Stimulated activated CD8-positive, alpha-beta memory T cell treated with anti-CD3 and anti-CD28 coated beads, Interleukin-12 subunit alpha, Interleukin-12 subunit beta, amount 100 ng/mL, for 24 hours (primary cell): ENCODE measurements around the gene ZEB1.
"Not testable (repeated sequence)": the region's sequence is repeated elsewhere in the genome, so short reads cannot be mapped to it uniquely, and the experiment has no call there.

Experiments
- DNase-seq: peaks from one replicate; pipeline ENCODE4 v3.0.0-alpha.2; 2020; ENCODE audit errors: extremely low read depth

The ZEB1 gene

DNA sequence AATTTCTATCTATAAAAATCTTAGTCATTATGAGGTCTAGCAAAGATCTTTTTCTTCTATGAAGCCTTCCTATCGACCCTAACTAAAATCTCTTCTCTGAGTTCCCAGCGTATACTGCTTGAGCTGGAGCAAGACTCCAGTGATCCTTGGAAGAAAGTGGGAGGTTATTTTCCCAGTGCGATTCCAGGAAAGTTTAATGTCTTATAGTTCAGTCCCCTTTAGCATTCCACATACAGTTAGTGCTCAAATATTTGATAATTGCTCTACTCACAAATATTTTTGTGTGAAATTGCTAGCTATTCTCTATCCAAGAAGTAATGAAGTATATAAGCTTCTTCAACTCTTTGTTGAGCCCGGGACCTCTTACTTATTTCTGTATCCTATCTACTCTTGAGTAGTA is 47.7 kb downstream of the ZEB1 start:
- no peak for DNase-seq

DNA sequence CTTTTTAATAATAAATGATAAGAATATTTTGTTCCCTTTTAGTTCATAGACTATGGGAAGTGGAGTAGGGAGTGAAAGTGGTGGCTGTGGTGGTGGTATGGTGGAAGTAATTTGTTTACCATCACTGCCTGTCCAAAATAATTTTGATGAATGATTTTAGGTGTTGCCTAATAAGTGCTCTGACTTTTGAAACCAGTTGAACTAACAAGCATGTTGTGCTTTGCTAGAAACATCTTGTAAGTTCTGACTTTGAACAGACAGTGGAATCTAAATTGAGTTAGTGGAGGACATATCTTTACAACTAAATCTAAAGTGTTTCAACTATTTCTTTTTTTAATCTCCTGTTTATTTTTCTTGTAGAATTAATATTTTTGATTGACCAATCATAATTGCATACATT is 49.7 kb downstream of the ZEB1 start:
- DNase-seq: no peak

DNA sequence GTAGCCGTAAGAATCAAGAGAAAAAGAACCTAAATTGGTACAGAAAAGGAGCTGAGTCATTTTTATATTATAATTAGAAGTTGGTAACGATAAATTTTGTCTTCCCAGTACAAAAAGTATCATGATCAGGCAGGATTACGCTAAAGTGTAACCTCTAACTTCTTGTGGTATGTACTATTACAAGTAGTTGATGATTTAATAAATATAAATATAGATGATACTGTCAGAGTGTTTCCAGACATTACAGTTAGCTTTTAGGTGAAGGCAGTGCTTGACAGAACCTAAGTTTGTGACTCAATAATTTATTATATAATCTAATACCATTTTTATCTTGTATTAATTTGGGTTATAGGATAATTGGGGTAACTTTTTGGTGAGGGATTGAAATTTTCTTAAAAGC is 53.4 kb downstream of the ZEB1 start:
- no peak for DNase-seq

DNA sequence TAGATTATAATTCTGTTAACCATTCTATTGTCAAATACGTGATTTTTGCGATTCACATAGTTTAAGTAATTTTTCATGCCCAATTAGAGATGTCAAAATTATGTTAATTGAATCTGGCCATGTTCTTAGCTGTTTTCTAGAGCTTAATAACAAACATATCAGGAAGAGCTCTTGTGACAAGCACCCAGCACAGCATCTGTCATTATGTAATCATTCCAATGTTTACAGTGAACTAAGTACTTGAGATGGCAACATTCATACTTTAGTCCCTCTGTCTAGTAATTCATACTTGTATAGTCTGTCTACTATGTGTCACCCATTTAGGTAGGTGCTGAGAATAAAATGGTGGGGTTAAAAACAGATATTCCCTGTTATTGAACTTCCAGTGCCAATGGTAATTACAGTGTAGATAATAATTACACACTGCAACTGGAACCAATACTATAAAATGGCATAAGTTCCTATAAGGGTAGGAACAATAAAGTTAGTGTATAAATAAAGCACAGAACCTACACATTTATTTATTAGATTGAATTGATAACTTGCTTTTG is 55.2 kb downstream of the ZEB1 start:
- no peak for DNase-seq

DNA sequence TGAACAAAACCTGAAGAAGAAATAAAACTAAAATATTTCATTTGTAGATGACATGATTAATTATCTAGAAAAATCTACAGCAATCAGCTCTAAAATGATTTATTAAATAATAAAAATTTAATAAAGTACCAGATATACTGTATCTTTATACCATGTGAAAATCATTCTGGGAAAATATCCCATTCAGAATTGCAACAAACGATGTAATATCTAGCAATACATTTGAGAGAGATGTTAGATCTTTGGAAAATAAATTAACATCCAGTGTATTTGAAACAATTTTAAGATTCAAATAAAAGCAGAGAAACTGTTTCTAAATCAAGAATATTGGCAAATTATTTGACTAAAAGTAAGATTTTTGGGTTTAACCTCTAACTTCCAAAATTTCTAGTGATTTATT is 62.2 kb downstream of the ZEB1 start:
- DNase-seq: no peak

DNA sequence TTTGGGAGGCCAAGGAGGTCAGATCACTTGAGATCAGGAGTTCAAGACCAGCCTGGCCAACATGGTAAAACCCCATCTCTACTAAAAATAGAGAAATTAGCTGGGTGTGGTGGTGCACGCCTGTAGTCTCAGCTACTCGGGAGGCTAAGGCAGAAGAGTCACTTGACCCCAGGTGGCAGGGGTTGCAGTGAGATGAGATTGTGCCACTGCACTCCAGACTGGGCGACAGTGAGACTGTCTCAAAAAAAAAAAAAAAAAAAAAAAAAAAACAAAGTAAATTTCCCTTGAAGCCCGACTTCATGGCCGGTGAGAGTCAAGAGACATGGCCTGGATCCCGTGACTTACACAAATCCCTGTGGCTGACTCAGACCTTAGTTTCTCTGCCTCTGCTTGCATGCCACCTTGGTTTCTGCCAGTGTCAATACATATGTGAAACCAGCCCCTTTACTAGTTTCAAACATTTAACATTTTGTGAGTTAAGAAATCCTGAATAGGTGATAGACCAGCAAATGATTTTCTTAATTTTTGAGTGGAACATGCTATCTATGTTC is 62.8 kb downstream of the ZEB1 start:
- no peak for DNase-seq

DNA sequence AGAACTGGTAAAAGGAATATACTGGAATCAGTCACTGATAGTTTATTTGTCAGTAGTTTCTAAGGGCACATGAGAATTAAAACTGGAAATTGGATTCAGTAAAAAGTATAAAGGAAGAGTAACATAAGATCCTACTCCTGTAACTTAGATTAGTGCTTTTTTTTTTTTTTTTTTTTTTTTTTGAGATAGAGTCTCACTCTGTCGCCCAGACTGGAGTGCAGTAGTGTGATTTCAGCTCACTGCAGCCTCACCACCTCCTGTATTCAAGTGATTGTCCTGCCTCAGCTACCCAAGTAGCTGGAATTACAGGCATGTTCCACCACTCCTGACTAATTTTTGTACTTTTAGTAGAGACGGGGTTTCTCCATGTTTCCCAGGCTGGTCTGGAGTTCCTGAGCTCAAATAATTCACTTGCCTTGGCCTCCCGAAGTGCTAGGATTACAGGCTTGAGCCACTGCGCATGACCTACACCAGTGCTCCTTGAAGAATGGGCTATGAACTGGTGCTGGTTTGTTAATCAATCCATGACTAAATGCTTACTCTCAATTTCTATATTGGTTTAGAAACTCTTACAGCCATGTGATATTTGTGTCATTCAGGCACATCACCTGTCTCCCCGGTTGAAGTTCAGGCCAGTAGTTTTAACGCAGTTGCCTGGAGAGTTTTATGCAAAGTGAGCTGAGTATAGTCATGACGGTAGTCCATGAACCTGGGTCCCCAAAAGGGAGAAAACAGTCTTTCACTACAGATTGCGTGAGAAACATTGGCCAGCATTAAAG is 65.0 kb downstream of the ZEB1 start:
- no peak for DNase-seq

DNA sequence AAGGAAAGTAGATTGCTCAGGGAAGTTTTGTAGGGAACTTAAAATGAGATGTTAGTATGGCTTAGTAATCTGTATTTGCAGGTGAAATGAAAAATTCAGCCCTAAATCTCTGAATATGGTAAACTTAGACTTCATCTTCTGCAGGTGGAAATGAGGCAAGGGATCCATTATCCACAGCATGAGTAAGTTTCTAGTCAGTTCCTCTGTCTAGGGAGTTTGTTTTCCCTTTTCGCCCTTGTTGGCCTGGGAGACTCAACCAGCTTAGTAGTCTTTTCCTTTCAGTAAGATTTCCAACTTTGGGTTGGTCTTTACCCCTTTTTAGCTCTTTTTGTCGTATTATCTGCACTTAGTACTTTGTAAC is 65.6 kb downstream of the ZEB1 start:
- no peak for DNase-seq

DNA sequence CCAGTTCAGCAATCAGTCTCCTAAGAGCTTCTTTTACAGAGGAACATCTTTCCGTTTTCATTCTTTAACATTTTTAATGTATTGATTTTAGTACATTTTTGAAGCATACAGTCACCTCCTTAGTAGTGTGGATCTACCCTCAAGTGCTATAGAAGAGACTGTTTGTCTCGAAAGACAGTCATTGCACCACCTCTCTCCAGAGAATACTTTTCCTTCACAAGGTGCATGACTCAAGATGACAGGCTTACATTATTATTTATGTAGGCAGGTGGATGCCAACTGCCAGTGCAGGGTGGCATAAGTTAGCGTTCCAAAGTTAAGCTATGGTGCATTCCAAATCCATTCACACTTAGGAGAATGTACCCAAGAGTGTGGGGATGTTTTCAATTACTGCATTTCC is 71.8 kb downstream of the ZEB1 start:
- no peak for DNase-seq

DNA sequence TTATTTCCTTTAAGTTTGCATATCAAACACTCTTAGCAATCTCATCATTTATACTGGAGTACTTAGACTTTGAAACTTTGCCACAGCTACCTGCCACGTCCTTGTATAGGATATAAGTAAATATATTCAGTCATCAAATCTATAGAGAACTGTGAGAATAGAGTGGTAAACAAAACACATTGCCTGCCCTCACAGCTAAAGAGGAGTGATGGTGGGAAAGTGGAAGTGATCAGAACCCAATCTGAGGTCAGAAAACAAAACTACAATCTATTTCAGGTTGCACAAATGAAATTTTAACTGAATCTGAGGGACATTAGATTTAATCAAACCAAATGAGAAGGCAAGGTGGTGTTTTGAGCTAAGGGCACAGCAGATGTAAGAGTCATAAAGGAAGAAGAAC is 74.8 kb downstream of the ZEB1 start:
- no peak for DNase-seq

DNA sequence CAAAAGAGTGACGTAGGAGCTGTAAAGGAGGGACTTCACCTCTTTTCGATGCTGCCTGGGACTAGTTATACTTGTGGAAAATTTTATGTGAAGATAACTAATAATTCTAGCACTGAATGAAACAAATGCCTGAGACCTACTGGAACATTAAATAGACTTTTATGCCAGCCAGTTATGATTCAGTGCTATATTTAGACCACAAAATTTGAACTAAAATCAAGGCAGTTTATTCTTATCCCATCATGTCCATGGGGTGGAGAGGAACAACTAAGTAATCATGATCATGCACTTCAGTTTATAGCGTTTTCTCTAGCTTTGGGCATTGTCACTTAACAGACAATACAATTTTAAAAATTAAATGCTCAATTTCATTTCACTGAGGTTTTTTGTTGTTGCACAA is 76.7 kb downstream of the ZEB1 start:
- no peak for DNase-seq

DNA sequence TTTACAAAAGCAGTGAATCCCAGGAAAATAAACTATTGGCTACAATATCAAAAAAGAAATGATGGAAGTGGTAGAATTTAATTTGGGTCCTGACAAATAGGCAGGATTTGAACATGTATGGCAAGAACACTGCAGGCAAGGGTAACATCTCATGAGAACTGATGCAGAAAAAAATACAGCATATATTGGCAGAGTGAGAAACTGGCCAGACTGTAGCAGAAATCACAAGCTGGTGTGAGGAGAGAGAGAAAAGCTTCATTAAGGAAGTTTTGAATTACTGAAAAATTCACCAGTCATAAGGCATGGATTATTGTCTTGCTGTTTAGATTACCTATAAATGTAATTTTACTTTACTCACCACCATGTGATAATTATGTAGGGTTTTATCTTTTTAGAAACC is 77.4 kb downstream of the ZEB1 start:
- DNase-seq: no peak

DNA sequence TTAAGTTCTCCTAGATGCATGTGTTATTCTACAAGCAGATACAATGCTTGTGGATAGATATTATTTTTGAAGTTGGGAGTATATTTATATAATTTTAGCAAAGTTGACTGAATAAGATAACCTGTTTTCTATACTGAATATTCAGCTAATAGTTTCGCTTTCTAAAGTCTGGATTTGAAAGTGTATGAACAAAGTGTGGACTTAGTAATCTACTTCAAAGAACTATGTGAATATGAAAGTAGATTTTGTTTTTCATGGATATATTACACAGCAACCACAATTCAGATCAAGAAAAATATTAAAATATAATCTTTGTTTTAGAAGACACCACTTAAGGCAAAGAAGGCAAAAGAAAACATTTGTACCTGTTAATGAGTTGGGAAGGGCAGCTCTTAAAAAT is 78.8 kb downstream of the ZEB1 start:
- no peak for DNase-seq

DNA sequence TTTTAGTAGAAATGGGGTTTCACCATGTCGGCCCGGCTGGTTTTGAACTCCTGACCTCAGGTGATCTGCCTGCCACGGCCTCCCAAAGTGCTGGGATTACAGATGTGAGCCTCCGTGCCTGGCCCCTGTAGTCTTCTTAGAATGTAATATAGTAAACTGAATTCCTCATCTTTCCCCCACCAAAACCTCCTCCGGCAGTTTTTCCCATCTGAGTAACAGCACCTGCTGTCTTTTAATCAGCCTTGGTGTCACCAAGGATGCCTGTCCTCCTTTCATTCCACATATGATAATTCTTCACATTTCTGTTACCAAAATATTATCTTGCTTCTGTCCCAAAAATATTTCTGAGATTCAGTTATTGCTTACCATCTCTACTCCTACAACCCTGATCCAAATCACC is 80.2 kb downstream of the ZEB1 start:
- no peak for DNase-seq

DNA sequence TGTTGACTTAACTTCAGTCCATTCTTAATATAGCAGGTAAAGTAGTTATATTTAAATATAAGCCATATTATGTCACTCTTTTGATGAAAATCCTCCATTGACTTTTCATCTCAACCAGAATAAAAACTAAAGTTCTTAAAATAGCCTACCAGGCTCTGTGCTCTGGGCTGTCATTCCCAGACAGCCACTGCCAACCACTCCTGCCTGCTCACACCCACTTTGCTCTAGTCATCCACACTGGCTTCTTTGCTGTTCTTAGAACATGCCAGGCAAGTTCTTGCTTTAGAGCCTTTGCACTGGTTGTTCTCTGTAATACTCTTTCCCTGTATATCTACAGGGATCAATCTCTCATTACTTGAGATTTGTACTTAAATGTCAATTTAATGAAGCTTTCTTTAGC is 80.6 kb downstream of the ZEB1 start:
- no peak for DNase-seq

DNA sequence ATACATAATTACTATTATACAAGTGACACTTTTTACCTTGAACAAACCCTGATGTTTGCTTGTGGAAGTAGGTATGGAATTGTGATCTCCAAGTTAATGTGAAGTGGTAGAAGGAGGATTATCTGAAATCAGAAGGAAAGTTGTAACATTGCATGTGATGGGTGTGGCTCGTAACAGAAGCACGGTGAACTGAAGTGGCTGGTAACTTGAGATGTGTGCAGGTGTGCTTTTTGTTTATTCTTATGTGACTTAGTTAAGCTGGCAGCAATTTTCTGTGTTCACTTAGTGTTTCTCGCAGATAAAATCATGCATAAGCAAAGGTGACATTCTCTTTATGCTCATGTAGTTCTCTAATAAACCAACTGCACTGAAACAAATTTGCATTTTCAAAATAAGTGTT is 82.3 kb downstream of the ZEB1 start:
- DNase-seq: no peak

DNA sequence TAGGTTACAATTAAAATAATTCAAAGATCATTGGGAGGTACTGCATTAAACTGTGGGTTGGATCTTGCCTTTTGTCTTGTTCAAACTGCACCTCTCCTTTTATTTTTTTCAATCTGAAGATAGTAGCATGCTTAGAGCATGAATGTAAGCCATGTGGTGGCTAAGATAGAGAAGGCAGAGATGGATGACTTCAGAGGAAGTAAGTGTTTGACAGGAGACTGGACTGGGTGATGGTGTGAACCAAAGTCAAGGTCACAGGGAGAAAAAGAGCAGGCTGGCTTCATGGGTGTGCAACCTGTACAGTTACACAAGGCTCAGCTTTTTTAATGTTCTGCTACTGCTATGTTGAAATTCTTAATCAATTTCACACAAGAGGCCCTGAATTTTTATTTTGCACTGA is 85.6 kb downstream of the ZEB1 start:
- no peak for DNase-seq

DNA sequence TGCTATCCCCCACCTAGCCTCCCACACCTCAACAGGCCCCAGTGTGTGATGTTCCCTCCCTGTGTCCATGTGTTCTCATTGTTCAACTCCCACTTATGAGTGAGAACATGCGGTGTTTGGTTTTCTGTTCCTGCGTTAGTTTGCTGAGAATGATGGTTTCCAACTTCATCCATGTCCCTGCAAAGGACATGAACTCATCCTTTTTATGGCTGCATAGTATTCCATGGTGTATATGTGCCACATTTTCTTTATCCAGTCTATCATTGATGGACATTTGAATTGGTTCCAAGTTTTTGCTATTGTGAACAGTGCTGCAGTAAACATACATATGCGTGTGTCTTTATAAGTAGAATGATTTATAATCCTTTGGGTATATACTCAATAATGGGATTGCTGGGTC is 86.8 kb downstream of the ZEB1 start:
- DNase-seq: not testable (repeated sequence)

DNA sequence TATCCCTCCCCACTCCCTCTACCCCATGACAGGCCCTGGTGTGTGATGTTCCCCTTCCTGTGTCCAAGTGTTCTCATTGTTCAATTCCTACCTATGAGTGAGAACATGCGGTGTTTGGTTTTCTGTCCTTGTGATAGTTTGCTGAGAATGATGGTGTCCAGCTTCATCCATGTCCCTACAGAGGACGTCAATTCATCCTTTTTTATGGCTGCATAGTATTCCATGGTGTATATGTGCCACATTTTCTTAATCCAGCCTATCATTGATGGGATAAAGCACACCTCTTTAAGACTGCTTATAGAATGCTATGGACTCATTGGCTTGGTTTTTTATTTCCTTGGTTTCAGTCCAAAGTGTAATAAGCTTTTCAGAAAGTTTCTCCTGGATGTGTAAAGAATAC is 93.4 kb downstream of the ZEB1 start:
- DNase-seq: not testable (repeated sequence)

DNA sequence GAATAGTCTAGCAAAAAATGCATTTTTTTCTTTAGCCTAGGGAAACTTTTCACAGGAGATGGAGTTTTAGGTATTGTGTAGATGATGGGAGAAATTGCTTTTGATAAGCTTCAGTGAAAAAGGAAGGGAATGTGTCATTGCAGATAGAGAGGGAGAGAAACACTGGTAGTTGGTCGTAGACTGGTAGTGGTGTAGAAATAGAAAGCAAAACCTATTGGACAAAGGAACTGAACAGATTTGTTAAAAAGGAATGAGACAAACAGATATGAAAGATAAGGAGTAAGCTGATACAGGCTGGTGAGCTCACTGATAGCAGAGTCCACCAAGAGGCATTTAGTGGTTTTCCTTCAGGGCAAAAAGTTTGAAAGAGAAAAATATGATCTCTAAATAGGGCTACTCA is 94.3 kb downstream of the ZEB1 start:
- DNase-seq: no peak

DNA sequence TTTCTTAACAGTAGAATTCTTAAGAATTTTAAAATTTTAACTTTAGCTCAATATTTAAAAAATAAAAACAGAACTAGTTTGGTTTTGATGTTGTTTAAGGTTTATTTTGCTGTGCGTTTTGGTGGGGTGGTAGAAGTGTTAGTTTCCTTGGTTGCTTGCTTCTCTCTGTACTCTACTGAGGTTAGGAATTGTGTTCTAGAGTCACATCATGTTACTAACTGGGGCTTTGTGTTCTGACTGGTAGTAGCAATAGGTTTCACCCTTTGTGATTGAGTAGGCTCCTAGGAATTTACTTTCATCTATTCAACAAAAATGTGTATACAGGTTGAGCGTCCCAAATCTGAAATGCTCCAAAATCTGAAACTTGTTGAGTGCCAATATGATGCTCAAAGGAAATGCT is 99.5 kb downstream of the ZEB1 start:
- no peak for DNase-seq

DNA sequence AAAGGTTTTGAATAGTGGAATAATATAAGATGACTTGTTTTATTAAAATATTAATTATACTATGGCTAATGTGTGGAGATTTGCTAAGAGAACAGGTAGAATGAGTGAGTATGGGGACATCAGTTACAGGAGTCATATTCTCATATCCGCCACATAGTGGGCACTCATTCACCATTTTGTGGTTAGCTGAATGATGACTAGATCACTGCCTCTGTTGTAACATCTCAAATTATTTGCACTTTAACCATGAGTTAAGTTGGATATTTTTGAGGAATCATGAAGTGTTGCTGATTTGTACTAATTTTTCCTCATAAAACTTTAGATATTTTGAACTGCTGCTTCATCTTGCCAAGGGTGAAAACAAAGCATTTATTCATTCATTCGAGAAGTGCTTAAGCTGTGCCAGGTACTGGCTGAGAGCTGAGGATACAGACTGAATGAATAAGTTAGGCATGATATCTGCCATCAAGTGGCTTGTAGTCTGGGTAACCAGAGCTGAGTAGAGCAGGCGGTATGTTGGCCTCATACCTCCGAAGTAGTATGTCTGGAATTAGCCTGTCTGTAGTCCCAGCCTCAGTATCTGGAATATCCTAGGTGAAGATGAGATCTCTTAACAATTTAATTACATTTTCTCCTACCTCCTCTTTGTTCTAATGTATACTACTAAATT is 100.5 kb downstream of the ZEB1 start:
- DNase-seq: no peak

DNA sequence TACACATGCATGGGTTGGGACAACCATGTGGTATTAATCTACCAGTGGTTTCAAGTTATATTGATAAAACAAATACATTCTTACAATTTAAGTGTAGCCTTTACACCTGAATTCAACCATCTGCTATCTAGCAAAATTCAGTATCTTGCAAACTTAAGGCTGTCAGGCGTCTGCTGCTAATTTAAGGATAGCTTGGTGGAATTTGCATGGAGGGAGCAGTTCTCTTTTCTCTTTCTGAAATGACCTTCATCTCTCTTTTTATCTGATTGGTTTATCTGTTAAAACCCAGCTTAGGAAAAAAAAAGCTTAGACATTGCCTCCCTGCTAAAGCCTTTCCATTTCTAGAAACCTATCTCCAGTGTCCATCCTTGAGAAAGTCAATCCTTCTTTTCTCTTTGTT is 102.3 kb downstream of the ZEB1 start:
- DNase-seq: no peak
